ENCODE results near the gene RS1.

RS1 gene

DNA sequence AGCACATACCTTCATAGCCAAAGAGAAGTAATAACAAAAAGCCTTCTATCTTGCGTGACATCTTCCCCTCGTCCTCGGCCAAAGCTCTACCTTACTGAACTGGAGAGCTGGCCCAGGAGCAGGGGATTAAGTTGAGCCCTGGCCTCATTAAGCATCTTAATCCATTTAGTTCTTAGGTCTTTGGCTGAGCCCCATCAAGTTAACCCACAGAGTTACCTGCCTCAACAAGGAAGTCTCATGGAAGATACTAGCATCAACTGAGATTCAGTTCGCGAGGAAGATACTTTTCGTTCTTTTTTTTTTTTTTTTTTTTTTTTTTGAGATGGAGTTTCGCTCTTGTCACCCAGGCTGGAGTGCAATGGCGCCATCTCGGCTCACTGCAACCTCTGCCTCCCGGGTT lies at the start of gene RS1:
RS1 (minus strand) TSS at position 101 of the 400 bp plus-strand sequence; CDS start at position 61, 40 bp downstream.
- DNase-seq = no peak

DNA sequence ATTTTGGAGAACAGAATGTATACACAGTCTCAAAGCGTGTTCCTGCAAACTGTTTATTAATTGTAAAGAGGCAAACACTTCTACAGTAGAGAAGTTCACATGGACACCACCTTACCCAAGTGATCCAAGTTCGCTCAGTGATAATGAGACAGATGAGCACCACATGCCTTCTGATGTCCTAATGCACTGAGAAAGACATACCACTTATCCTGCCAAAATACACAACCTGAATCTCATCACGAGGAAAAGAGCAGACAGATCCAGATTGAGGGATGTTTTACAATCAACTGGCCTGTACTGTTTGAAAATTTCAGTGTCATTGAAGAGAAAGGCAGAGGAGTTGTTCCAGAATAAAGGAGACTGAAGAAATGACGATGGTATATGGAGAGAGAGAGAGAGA lies 47.9 kb upstream of the RS1 start:
- DNase-seq = no peak

DNA sequence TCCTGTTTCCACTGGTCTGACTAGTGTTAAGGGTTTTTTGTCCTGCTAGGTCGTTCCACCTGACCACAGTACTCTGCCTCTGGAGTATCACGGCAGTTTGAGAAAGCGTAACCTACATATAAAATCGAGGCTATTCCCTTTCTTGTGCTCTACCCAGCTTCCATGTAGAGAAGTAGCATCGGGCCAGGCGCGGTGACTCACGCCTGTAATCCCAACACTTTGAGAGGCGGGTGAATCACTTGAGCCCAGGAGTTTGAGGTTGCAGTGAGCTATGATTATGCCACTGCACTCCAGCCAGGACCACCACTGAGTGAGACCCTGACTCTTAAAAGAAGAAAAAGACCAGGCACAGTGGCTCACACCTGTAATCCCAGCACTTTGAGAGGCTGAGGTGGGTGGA lies 43.0 kb upstream of the RS1 start:
- DNase-seq = no peak

DNA sequence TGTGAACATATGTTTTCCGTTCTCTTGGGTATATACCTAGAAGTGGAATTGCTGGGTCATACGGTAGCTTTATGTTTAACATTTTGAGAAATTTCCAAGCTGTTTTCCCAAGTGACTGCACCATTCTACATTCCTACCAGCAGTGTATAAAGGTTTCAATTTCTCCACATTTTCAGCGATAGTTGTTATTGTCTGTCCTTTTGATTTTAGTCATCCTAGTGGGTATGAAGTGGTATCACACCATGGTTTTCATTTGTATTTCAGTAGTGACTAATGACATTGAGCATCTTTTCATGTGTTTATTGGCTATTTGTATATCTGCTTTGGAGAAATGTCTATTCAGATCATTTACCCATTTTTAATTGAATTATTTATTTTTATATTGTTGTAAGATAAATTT lies 37.9 kb upstream of the RS1 start:
- DNase-seq = no peak

DNA sequence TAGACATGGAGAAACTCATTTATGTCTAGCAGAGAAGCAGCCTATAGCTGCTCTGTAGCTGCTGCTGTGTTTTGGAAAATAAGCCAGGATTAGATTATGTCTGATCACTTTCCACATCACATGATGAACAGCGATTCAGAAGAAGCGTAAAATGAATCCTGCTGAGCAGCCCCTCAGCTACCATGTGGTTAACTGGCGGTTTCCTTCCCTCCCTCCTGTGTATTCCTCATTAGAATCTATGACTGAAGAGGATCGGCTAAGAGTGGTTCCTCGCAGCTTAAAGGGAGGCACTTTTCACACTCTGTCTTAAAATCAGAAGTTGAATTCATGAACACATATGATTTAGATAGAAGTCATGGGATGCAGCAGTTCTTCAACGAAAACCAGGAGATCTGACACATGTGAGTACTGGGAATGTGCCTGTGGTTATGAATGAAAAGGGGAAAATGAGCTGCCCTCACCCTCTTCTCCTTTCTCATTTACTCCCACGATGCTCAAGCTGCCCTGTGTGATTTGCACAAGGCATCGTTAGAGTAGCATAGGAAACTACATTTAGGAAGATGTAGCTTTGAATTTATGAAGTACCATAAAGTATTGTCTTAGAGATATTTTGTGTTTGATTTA lies 35.6 kb upstream of the RS1 start, which contains the start of gene PPEF1:
PPEF1 (plus strand) TSS at position 220 of the 624 bp plus-strand sequence; CDS start at position 356, 136 bp downstream.
- DNase-seq = no peak

DNA sequence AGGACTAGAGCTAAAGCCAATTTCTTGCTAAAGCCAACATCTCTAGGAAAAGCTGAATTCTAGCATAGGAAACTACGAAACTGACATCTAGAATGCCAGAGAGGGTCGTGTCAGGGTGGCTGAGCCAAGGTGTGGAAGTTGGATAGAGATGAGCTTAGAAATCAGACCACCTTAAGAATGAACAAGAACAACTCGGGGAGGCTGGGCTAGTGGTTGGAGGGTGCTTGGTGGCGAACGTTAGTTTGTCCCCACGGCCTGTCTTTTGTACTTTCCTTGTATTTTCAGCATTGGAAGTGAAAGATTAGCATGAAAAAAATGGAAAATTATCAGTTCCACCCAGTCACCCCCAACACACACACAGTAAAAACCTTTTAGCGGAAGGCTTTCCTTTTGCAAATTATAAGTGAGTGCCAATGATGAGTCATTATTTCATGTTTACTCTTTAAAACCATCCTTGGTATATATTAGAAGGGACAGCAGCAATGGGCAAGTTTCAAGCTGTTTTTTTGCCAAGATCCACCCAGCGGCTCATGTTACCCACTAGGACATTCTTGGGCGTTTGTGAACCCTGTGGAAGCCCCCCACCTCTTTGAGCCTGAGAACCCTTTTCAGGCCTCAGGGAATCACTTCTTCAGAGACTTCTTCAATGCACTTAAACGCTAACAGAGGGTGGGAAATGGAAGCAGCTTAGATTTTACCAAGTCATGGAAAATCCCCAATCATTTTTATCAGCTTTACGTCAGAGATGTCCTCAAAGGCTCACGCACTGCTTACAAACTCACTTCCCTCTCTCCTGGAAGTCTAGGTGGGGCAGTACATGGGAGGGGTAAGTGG lies 30.7 kb upstream of the RS1 start:
- DNase-seq = no peak

DNA sequence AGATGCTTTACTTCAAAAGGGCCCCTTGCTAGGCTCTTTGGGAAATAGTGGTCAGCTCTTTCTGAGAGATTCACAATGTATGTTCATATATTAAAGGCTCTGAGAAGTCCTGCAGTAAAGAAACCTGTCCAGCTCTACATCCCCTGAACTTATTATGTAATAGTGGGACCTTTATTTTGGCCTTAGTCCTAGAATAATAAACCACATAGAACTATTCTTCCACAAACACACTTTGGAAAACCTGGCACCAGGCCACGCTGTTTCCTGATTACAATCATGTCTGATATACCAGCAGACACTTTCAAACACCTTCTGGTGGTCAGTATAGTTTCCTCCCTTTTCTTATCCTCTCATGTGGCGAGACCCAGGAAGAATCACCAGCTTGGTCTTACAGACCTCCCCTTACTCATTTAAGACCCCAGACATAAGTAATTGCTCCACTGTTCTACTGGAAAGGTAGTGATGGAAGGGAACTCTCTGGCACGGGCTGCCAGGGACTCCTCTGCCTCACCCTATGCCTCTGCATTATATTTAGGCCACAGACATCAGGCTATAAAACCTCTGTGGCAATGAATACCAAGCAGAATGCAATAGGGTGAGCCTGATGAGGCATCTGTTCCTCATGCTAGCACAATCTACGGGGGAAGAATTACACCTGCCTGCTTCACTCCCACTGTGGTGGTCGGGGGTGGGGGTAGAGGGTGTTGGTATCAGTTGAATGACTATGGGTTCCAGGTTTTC lies 29.9 kb upstream of the RS1 start:
- DNase-seq = no peak

DNA sequence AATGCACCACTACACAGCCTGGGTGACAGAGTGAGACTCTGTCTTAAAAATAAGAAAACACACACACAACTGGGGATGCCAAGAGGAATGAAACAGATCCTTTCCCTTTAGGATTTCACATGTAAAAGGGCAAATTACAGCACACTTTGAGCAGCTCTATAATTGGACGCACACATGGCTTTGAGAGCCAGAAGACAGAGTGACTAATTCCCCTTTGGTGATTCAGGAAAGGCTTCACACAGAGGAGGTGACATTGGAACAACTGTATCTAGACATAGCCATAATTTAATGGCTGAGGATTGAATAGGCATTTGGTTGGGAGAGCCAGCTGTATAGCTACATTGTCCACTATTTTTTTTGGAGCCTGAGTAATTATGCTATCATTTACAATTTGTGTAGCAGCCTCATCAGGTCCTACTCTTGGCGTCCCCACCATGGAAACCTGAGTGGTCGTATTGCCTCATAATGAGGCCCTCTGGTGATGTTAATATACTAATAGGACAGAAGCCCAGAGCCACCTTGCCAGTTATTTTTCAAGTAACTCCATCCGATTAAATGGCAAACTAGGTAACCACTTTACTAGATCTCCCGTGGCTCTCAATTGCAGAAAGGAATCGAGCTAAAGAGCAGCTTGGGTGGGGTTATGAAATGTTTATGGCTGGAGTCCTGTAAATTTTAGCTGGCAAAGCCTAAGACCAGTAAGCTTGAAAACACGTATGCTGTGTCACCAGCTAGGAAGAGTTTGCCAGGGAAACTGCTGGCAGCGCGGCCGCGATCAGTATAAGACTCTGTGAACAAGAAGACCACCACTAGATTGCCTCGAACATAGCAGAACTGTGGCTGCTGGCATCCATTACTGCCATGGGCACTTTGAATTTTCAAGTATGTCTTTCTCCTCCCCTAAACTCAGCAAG lies 27.1 kb upstream of the RS1 start:
- DNase-seq = no peak

DNA sequence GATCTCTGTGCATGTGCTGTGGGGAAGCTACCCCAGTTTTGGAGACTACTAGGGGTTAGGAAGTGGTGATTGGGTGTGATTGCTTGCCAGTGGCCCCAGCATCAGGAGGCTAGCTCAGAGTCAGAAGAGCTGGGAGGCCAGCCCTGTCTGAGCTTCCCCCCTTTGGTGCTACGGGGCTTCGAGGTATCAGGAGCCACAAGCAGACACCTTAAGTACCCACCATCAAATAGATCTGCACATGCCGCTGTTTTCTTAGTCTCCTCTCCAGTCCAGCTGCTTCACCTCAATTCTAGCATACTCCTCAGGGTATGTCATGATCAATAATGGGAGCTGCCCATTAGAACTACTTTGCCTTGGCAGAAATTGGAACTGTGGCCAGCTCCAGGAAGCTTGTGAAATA lies 24.7 kb upstream of the RS1 start:
- DNase-seq = no peak

DNA sequence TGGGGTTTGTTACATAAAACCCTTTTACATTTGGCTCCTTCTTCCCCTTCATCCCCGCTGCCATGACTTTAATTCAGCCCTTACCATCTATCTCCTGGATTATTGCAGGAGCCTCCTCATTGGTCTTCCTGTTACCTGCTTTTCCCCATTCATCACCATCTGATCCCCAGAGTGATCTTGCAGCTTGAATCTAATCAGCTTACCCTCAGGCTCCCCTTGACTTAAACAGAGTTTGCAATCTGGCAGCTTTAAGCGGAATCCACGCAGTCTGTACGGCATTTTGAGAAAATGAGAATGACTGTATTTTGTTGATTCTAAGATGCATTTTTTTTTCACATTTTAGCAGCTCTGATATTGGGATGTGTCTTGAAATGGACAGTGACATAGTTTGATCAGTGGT lies 20.6 kb upstream of the RS1 start:
- DNase-seq = no peak

DNA sequence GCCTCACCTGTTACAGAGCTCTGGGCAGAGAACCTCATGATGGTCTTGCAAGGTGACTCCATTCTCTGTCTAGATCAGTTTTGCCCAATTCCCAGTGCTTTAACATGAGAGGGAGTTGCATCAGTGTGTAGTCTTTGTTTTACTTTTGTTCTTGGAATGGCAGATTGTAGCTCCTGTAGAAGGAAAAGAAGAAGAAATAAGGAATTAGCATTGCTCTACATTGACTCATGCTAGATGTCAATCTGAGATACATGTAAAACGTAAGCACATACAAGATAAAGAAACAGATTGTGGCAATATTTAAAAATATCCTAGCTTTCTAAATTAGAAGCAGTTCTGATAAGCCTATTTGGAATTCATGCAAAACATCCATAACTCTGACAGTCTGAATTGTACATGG lies 19.5 kb upstream of the RS1 start:
- no peak for DNase-seq

DNA sequence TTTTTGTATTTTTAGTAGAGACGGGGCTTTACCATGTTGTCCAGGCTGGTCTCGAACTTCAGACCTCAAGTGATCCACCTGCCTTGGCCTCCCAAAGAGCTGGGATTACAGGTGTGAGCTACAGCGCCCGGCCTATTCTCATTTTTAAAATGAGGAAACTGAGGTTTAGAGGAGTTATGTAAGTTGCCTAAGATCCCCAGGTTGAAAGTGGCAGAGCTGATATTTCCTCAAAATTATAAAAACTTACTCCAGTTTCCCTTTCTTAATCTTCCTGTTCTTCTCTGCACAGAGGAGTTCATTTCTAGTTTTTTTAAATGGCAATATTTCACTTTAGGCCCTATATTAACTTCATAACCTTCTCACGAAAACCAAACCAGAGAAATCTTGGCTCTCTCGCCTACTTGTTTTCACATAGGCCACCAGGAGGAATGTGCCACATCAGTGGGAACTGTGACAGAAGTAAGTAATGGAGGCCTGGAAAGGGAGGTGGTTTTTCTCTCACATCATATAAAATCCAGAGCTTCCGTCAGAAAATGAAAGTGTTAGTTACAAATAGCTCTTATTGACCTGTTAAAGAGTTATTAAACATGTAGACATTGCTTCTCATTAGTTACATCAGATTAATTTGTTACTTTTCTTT lies 16.1 kb upstream of the RS1 start:
- no peak for DNase-seq

DNA sequence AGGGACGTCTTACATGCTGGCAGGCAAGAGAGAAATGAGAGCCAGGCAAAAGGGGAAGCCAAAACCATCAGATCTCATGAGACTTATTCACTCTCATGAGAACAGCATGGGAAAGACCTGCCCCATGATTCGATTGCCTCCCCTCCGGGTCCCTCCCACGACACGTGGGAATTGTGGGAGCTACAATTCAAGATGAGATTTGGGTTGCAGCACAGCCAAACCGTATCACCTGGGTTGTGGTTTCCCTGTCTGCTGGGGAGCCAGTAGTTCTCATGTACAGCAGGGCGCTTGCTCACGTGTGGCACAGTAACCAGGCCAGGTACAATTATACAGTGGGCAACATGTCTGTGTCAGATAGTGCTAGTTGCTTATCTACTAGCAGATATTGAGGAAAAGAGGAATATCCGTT lies 11.1 kb upstream of the RS1 start:
- no peak for DNase-seq

DNA sequence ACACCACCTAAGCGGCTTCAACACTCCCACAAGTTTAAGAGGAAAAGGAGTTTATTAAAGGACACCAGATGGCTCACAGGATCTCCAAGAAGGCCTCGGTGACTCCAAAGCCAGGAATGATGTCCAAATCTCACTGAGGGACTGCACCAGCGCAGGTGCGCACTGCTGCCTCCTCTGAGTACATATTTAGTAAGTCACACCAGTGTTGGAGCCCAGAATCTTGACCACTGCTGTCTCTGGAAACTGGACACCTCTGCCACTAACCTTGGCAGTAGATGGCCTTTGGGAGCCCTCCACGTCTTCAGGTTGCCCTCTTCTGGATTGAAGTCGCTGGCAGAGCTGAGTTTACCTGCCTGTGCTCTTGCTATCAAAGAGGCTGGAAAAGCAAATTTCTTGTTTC lies 10.1 kb upstream of the RS1 start:
- no peak for DNase-seq

DNA sequence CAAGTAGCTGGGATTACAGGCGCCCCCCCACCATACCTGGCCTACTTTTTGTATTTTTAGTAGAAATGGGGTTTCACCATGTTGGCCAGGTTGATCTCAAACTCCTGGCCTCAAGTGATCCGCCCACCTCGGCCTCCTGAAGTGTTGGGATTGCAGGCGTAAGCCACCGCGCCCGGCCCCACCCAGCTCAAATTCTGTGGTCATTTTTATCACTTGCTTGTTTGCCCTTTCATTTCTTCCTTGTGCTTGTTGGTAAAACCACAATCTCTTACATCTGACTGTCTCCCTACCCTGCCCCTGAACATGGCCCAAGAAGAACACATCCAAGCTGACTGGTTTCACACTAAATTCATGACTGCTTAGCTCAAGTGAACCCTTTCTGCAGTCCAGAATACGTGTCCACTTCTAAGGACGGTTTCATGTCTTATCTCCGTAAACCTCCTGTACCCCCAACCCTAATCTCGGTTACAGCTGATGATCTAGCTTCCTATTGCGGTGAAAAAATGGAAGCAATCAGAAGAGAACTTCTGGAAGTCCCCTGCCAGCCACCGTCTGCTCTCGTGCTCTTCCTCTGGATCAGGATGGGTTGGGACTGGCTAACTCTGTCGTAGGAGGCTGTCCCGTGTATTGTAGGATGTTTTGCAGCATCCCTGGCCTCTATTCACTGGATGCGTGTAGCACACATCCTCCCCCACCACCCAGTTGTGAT lies 5.4 kb upstream of the RS1 start:
- DNase-seq = no peak

DNA sequence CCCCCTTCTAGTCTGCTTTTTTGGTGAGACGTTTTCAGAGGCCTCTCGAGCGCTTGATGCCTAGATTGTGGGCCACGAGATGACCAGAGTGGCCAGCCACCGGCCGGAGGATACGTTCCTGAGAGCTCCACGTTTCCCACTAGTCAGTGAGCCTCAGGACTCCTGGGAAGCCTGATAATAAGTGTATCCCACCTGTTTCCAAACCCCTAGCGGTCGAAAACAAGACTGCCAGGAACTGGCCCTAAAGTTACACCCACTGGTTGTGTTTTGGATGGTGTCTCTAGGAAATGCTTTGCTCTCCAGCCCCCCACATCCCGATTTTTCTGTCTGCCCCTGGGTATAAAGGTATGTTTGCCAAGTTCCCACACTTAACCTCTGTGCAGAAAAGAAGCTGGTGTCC lies 4.6 kb upstream of the RS1 start:
- no peak for DNase-seq

DNA sequence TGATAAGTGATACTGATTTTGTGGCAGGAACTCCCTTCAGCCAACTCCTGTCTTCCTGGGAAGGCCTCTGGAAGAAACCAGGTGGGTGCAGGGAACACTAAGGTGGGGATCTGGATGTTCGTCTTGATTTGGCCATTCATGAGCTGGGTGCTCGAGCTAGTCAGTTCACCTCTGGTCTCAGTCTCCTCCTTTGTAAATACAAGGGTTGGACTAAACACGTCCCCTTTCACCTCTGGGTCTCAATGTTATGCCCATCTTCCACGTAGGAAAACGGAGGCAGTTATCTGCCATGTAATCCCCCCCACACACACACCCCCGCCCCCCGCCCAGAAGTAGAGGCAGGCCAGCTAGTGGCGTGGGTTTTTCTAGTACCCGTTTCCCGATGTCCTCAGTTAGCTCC lies 4.1 kb upstream of the RS1 start:
- DNase-seq = no peak

DNA sequence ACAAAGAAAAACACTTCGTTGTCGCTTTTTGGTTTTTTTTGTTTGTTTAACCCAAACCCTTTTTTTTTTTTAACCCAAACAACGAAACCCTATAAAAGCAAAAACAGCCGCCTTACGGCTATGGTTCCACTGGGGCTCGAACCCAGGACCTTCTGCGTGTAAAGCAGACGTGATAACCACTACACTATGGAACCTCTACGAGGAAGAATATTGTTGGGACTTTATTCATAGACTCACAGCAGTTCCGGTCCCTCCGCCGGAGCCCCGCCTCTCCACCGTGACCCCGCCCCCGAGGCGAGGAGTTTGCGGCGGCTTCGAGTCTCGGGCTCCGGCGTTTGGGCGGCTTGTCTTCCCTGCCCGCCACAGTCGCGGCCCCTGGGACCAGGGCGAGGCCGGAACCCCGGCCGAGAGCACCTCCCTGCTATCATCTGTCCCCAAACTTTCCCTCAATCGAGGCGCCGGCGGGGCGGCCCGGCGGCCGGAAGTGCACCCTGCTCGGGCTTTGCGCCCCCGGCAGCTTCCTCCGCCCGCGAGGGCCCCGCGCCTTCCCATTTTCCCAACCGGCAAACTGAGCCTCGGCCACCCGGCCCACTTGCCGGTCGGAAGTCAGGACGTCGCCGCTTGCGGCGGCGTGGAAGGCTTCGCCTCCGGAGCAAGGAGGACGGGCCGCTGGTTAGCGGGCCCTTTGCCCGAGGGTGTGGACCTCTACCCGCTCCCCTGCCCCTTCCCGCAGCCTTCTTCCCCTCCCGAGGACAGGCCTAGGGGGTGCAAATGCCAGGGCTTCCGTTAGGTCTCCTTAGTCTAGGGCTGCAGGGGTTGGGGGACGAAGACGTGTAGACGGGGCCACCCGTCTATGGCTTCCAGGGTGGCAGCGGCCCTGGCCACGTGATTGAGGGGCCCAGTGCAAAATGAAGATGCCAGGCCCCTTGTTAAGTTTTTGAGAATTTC lies 3.2 kb upstream of the RS1 start:
- DNase-seq = peak; percentile 18

DNA sequence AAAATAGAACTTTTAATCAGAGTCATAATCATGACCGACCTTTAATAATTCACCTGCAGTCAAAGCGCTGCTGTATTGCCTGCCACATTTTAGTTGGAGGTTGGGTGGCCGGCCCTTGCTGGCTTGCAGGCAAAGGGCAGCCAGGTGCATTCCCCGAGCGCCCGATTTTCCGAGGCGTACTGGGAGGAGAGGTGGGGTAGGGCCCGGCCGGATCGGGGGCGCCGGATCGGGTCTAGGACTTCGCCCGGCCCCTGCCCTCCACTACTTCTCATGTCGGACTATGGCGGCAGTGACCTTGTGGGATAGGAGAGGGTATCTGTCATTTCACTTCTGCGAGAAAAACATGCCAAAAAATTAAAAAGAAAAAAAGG lies 2.5 kb upstream of the RS1 start:
- no peak for DNase-seq

DNA sequence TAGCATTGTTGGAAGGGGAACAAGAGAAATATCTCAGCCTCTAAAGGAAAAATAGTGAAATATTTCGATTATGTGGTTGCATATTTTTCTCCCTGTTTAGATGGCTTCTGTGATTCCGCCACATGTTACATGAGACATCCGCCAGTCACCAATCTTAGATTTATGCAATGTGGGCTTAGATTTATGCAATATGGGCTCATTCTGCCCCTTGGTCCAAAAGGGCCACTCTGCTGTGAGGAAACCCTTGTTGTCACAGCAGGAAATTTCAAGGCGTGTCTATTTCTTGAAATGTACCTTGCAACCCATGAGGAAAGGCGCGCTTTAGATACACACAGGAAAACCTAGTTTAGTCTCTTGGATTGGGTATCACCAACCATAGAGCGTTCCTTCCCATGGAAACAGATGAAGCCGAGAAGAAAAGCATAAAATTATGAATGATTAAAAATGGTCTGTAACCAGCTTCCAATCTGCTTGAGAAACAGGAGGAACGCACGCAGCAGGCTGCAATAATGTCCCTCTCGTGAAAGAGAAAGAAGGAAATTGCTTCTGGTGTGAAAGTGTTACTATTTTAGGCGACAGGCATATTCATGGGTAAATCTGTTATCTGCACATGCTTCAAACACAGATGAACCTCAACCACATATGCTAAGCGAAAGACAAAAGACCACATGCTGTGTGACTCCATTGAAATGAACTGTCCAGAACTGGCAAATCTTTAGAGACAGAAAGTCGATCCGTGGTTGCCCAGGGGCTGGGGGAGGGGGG lies 3.7 kb downstream of the RS1 start:
- no peak for DNase-seq
